ENCODE results near the gene DPF3. TPM values are rescaled to one million over a fixed set of nuclear protein-coding genes. Genes with fewer than 3 reads are reported as not detected.
A peak's percentile ranks its signal among the peaks of the same experiment; 100 is the strongest.

Gene DPF3
- total RNA-seq, 1 donor from 2014 or later, result 0.99 TPM

GRCh38 chr14:72603639-72604038 lies 290.3 kb downstream of the DPF3 start:
- DNase-seq (ENCODE audit: low read depth in 2 of 2), result no peak

- DNase-seq (ENCODE audit: low read depth in 2 of 2), result no peak
These were observed 293.2 kb downstream of the DPF3 start for GRCh38 chr14:72600551-72601330.

- no peak for DNase-seq (ENCODE audit: low read depth in 2 of 2)
These were observed 294.1 kb downstream of the DPF3 start for GRCh38 chr14:72599579-72600470.

GRCh38 chr14:72598306-72598705 lies 295.6 kb downstream of the DPF3 start:
- DNase-seq (ENCODE audit: low read depth in 2 of 2), result no peak

GRCh38 chr14:72597252-72598233 lies 296.4 kb downstream of the DPF3 start:
- DNase-seq (ENCODE audit: low read depth in 2 of 2), result no peak

- no peak for DNase-seq (ENCODE audit: low read depth in 2 of 2)
These were observed 298.6 kb downstream of the DPF3 start for GRCh38 chr14:72595152-72595862.

- no peak for DNase-seq (ENCODE audit: low read depth in 2 of 2)
These were observed 299.6 kb downstream of the DPF3 start for GRCh38 chr14:72594099-72594901.

- DNase-seq (ENCODE audit: low read depth in 2 of 2), result no peak
These were observed 302.5 kb downstream of the DPF3 start for GRCh38 chr14:72591391-72591790.

GRCh38 chr14:72590577-72590976 lies 303.3 kb downstream of the DPF3 start:
- peak in 1 of 2 donors; percentile 24 for DNase-seq (ENCODE audit: low read depth in 2 of 2)

GRCh38 chr14:72589652-72590051 lies 304.2 kb downstream of the DPF3 start:
- no peak for DNase-seq (ENCODE audit: low read depth in 2 of 2)

GRCh38 chr14:72588521-72588920 lies 305.4 kb downstream of the DPF3 start:
- DNase-seq (ENCODE audit: low read depth in 2 of 2), result no peak

GRCh38 chr14:72583316-72584272 lies 310.3 kb downstream of the DPF3 start:
- DNase-seq (ENCODE audit: low read depth in 2 of 2), result no peak

GRCh38 chr14:72582582-72582981 lies 311.3 kb downstream of the DPF3 start:
- DNase-seq (ENCODE audit: low read depth in 2 of 2), result no peak

- DNase-seq (ENCODE audit: low read depth in 2 of 2), result no peak
These were observed 315.4 kb downstream of the DPF3 start for GRCh38 chr14:72578514-72578913.

- no peak for DNase-seq (ENCODE audit: low read depth in 2 of 2)
These were observed 316.4 kb downstream of the DPF3 start for GRCh38 chr14:72577521-72577920.

- DNase-seq (ENCODE audit: low read depth in 2 of 2), result no peak
These were observed 317.6 kb downstream of the DPF3 start for GRCh38 chr14:72576258-72576657.

- no peak for DNase-seq (ENCODE audit: low read depth in 2 of 2)
These were observed 319.2 kb downstream of the DPF3 start for GRCh38 chr14:72574715-72575114.

- peak in 1 of 2 donors; percentile 16 for DNase-seq (ENCODE audit: low read depth in 2 of 2)
These were observed 320.0 kb downstream of the DPF3 start for GRCh38 chr14:72573725-72574417.

Measured in lung microvascular endothelial cell (primary cell).